Vagina (tissue), 2 donors: ENCODE results near the gene SRR. TPM values are rescaled to one million over a fixed set of nuclear protein-coding genes. Genes with fewer than 3 reads are reported as not detected.
"Not testable (repeated sequence)": the region's sequence is repeated elsewhere in the genome, so short reads cannot be mapped to it uniquely, and the experiment has no call there.

ENCODE experiments used
- DNase-seq, 2 donors: peaks; one replicate each; pipeline ENCODE4 v3.0.0-alpha.2; 2017; ENCODE audit errors: extremely low spot score in 2 of 2
- H3K27ac ChIP-seq: fragments of 200-600 bp; sonication (generic); one replicate; pipeline ENCODE4 v1.5.1; 2019
- H3K27me3 ChIP-seq: fragments of 200-600 bp; sonication (generic); one replicate; pipeline ENCODE4 v1.5.1; 2019
- H3K36me3 ChIP-seq, 2 donors: fragments of 200-600 bp; sonication (generic); one replicate each; pipeline ENCODE4 v1.5.1; 2017 to 2019
- H3K4me1 ChIP-seq: fragments of 200-600 bp; sonication (generic); one replicate; pipeline ENCODE4 v1.5.1; 2019
- H3K4me3 ChIP-seq, 2 donors: fragments of 200-600 bp; sonication (generic); 1 replicate in 1 of 2; 2 replicates in 1 of 2; pipeline ENCODE4 v1.5.1; 2016 to 2019
- H3K9me3 ChIP-seq: fragments of 200-600 bp; sonication (generic); one replicate; pipeline ENCODE4 v1.5.1; 2019
- CTCF ChIP-seq, 3 experiments: fragments of 450-650 bp in 2 of 3; fragments of 200-600 bp in 1 of 3; sonication (generic) in 1 of 3; IDR thresholded peaks; one replicate each; pipeline ENCODE4 v1.5.1; 2017 to 2019; ENCODE audit warnings: antibody characterized with exemption in 3 of 3, mild to moderate bottlenecking in 2 of 3, moderate library complexity in 2 of 3
- POLR2A ChIP-seq, 2 donors: fragments of 450-650 bp; IDR thresholded peaks; one replicate each; pipeline ENCODE4 v1.6.1; 2017; ENCODE audit warnings: antibody characterized with exemption in 2 of 2, mild to moderate bottlenecking in 2 of 2, moderate library complexity in 2 of 2
- POLR2AphosphoS5 ChIP-seq, 2 donors: sonication (generic); formaldehyde crosslinking; IDR thresholded peaks; one replicate each; pipeline ENCODE4 v1.9.0; 2017; ENCODE audit warnings: antibody characterized with exemption in 2 of 2, mild to moderate bottlenecking in 2 of 2, low read depth in 1 of 2; ENCODE audit not compliant: insufficient read depth in 1 of 2
- intact Hi-C: fragments of 100-400 bp; cut with DNase I; formaldehyde crosslinking; loops from one replicate; pipeline ENCODE4 v1.15.1; 2023
- total RNA-seq: library from RNA; depleted of rRNA; stranded (reverse); fragments of >200 nt; gene quantifications from one replicate; pipeline ENCODE4 v1.2.3, GENCODE V29; 2016

Gene SRR
- total RNA-seq, 1 donor from 2014 or later, result 13.5 TPM

- Histone ChIP-seq H3K4me1 (peaks cover 6% of the 10 kb centered on the region), H3K4me3 (no peak overlapping the region), H3K27me3 (no peaks in the 10 kb centered on the region), H3K27ac (no peak overlapping the region), H3K9me3 (no peaks in the 10 kb centered on the region), H3K36me3 (no peaks in the 10 kb centered on the region)
- TF ChIP-seq POLR2A (IDR thresholded peaks at IDR 0.05) (no peak), CTCF (IDR thresholded peaks at IDR 0.05) (no peak), POLR2AphosphoS5 (IDR thresholded peaks at IDR 0.05; ENCODE audit: insufficient read depth in 1 of 2, low read depth in 1 of 2) (no peak)
- no peak for DNase-seq
- intact Hi-C loops, result no loop called here
These were observed 5.8 kb downstream of the SRR start for GRCh38 chr17:2309338-2310154.

DNA sequence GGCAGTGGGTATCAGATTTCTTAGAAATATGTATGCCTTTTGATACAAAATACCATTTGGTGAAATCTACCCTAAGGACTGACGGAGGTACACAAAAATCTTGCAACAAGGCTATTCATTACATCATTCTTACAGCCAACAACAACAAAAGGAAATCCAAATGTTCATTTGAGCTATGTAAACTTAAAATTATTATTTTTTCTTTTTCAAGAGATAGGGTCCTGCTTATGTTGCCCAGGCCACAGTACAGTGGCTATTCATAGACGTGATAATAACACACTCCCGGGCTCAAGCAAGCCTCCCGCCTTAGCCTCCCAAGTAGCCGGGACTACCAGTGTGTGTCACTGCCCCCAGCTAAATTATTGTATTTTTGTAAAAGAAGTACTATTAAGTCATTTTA, 9.0 kb downstream of the SRR start:
- no peak for DNase-seq
- Histone ChIP-seq H3K4me3 (no peak overlapping the region), H3K9me3 (no peaks in the 10 kb centered on the region), H3K27ac (no peak overlapping the region), H3K36me3 (no peaks in the 10 kb centered on the region), H3K4me1 (no peaks in the 10 kb centered on the region), H3K27me3 (no peaks in the 10 kb centered on the region)
- TF ChIP-seq CTCF (IDR thresholded peaks at IDR 0.05) (no peak), POLR2A (IDR thresholded peaks at IDR 0.05) (no peak), POLR2AphosphoS5 (IDR thresholded peaks at IDR 0.05; ENCODE audit: insufficient read depth in 1 of 2, low read depth in 1 of 2) (no peak)
- intact Hi-C loops, result no loop called here

GRCh38 chr17:2316916-2317205, 13.1 kb downstream of the SRR start:
- intact Hi-C loops, DNase-seq, H3K4me3 ChIP-seq, H3K4me1 ChIP-seq, H3K27ac ChIP-seq, H3K9me3 ChIP-seq, H3K27me3 ChIP-seq: not testable (repeated sequence)
- H3K36me3 ChIP-seq, result peaks cover 3 to 11% of the 10 kb centered on the region in 2 donors

DNA sequence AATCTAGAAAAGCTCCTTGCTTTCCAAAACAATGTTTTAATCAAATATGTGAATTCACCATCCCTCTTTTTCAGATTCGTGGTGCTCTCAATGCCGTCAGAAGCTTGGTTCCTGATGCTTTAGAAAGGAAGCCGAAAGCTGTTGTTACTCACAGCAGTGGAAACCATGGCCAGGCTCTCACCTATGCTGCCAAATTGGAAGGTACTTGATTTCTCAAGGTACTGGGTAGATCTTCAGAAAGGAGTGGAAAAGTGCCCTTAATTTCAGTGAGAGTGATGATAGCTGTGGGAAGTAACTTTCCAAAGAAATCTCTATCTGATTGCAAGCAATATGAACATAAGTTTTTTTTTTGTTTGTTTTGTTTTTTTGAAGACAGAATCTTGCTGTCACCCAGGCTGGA, 14.0 kb downstream of the SRR start:
- H3K9me3 ChIP-seq, result no peaks in the 10 kb centered on the region

GRCh38 chr17:2319051-2319450, 15.3 kb downstream of the SRR start:
- H3K27ac ChIP-seq, result no peak overlapping the region
- H3K9me3 ChIP-seq, result no peaks in the 10 kb centered on the region
- H3K4me1 ChIP-seq, result no peaks in the 10 kb centered on the region
- DNase-seq, result no peak
- intact Hi-C loops, result no loop called here
- H3K36me3 ChIP-seq, result peaks cover 3 to 33% of the 10 kb centered on the region in 2 donors
- H3K27me3 ChIP-seq, result no peaks in the 10 kb centered on the region
- no peak overlapping the region for H3K4me3 ChIP-seq
- no peak for TF ChIP-seq POLR2AphosphoS5 (IDR thresholded peaks at IDR 0.05; ENCODE audit: insufficient read depth in 1 of 2, low read depth in 1 of 2)
- TF ChIP-seq POLR2A (IDR thresholded peaks at IDR 0.05), result no peak
- TF ChIP-seq CTCF (IDR thresholded peaks at IDR 0.05), result no peak

More for the DNA sequence above, 14.0 kb downstream of the SRR start:
- no peak overlapping the region for H3K4me3 ChIP-seq
- intact Hi-C loops, result no loop called here
- TF ChIP-seq CTCF (IDR thresholded peaks at IDR 0.05) (no peak), POLR2AphosphoS5 (IDR thresholded peaks at IDR 0.05; ENCODE audit: insufficient read depth in 1 of 2, low read depth in 1 of 2) (no peak), POLR2A (IDR thresholded peaks at IDR 0.05) (no peak)
- no peak for DNase-seq
- H3K4me1 ChIP-seq, result no peaks in the 10 kb centered on the region
- peaks cover 3 to 20% of the 10 kb centered on the region in 2 donors for H3K36me3 ChIP-seq
- no peak overlapping the region for H3K27ac ChIP-seq
- H3K27me3 ChIP-seq, result no peaks in the 10 kb centered on the region
